ENCODE data around the gene CNNM4. TPM values are rescaled to one million over a fixed set of nuclear protein-coding genes. Genes with fewer than 3 reads are reported as not detected.

The CNNM4 gene
- total RNA-seq, 1 donor from 2014 or later = 2.7 TPM

- Histone ChIP-seq H3K36me3 (peaks cover 6 to 24% of the 10 kb centered on the region in 2 donors), H3K27ac (no peak overlapping the region), H3K4me1 (peaks cover 0 to 3% of the 10 kb centered on the region in 2 donors), H3K4me3 (no peak overlapping the region), H3K27me3 (no peaks in the 10 kb centered on the region), H3K9me3 (no peaks in the 10 kb centered on the region)
- intact Hi-C loops (cut with DNase I) = no loop called here
- TF ChIP-seq, protein P1, sequence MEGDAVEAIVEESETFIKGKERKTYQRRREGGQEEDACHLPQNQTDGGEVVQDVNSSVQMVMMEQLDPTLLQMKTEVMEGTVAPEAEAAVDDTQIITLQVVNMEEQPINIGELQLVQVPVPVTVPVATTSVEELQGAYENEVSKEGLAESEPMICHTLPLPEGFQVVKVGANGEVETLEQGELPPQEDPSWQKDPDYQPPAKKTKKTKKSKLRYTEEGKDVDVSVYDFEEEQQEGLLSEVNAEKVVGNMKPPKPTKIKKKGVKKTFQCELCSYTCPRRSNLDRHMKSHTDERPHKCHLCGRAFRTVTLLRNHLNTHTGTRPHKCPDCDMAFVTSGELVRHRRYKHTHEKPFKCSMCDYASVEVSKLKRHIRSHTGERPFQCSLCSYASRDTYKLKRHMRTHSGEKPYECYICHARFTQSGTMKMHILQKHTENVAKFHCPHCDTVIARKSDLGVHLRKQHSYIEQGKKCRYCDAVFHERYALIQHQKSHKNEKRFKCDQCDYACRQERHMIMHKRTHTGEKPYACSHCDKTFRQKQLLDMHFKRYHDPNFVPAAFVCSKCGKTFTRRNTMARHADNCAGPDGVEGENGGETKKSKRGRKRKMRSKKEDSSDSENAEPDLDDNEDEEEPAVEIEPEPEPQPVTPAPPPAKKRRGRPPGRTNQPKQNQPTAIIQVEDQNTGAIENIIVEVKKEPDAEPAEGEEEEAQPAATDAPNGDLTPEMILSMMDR (IDR thresholded peaks at IDR 0.05) = no peak
- no peak for DNase-seq (ENCODE audit: low spot score in 2 of 2)
These were observed 47.6 kb downstream of the CNNM4 start for GRCh38 chr2:96808176-96808837.

- Histone ChIP-seq H3K36me3 (peaks cover 6 to 24% of the 10 kb centered on the region in 2 donors), H3K27ac (no peak overlapping the region)
These were observed 48.6 kb downstream of the CNNM4 start for GRCh38 chr2:96809216-96809882.

GRCh38 chr2:96809951-96810782 lies 49.5 kb downstream of the CNNM4 start:
- DNase-seq (ENCODE audit: low spot score in 2 of 2) = no peak
- TF ChIP-seq, protein P1 (IDR thresholded peaks at IDR 0.05) = no peak
- peaks cover 0 to 5% of the 10 kb centered on the region in 2 donors for H3K4me1 ChIP-seq
- intact Hi-C loops (cut with DNase I) = loop anchor here (10.0 kb wide), 1 partner anchor 545 kb away; the partner anchor contains the start of genes CIAO1 and TMEM127
- no peak overlapping the region for H3K27ac ChIP-seq
- peaks cover 6 to 24% of the 10 kb centered on the region in 2 donors for H3K36me3 ChIP-seq
- no peaks in the 10 kb centered on the region for H3K9me3 ChIP-seq
- no peaks in the 10 kb centered on the region for H3K27me3 ChIP-seq
- H3K4me3 ChIP-seq = no peak overlapping the region

More at GRCh38 chr2:96809216-96809882, 48.6 kb downstream of the CNNM4 start:
- TF ChIP-seq, protein P1 (IDR thresholded peaks at IDR 0.05) = no peak
- intact Hi-C loops (cut with DNase I) = no loop called here
- no peak for DNase-seq (ENCODE audit: low spot score in 2 of 2)
- Histone ChIP-seq H3K9me3 (no peaks in the 10 kb centered on the region), H3K4me1 (peaks cover 0 to 3% of the 10 kb centered on the region in 2 donors), H3K27me3 (no peaks in the 10 kb centered on the region), H3K4me3 (no peak overlapping the region)

- intact Hi-C loops (cut with DNase I) = loop anchor here (10.0 kb wide), 1 partner anchor 546 kb away; the partner anchor contains the start of genes CIAO1 and TMEM127
- H3K36me3 ChIP-seq = peaks cover 6 to 24% of the 10 kb centered on the region in 2 donors
- no peaks in the 10 kb centered on the region for H3K9me3 ChIP-seq
- no peak overlapping the region for H3K4me3 ChIP-seq
- H3K27me3 ChIP-seq = no peaks in the 10 kb centered on the region
- TF ChIP-seq, protein P1 (IDR thresholded peaks at IDR 0.05) = no peak
- no peak for DNase-seq (ENCODE audit: low spot score in 2 of 2)
- H3K4me1 ChIP-seq = peaks cover 0 to 8% of the 10 kb centered on the region in 2 donors
- H3K27ac ChIP-seq = no peak overlapping the region
These were observed 50.1 kb downstream of the CNNM4 start for GRCh38 chr2:96810783-96811192.

DNA sequence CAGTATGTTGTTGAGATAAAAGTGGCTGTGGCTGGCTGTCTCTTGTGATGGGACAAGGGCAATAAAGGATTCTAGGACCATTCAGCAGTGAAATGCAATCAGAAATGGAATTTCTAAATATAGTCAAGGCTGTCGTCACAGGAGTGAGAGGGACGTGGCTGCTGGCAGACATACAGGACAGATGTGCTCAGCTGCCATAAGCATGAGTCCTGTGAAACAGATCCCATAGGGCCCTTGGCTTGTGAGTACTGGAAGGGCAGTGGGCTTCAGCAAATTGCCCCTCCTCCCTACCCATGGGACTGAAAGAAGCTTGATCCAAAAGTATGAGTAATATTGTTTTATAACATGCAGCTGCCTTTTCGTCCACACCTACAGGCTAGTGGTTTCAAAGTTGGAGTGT lies 51.2 kb downstream of the CNNM4 start:
- Histone ChIP-seq H3K27ac (no peak overlapping the region), H3K36me3 (peaks cover 6 to 24% of the 10 kb centered on the region in 2 donors), H3K9me3 (no peaks in the 10 kb centered on the region), H3K4me1 (peaks cover 0 to 8% of the 10 kb centered on the region in 2 donors), H3K4me3 (no peak overlapping the region), H3K27me3 (no peaks in the 10 kb centered on the region)
- intact Hi-C loops (cut with DNase I) = loop anchor here (10.0 kb wide), 1 partner anchor 547 kb away; the partner anchor contains the start of genes CIAO1 and TMEM127
- TF ChIP-seq, protein P1 (IDR thresholded peaks at IDR 0.05) = no peak
- DNase-seq (ENCODE audit: low spot score in 2 of 2) = peak in 1 of 2 donors; percentile 81

All from ascending aorta (tissue), 2 donors.